ENCODE results near the gene KIF5A.

Gene KIF5A

DNA sequence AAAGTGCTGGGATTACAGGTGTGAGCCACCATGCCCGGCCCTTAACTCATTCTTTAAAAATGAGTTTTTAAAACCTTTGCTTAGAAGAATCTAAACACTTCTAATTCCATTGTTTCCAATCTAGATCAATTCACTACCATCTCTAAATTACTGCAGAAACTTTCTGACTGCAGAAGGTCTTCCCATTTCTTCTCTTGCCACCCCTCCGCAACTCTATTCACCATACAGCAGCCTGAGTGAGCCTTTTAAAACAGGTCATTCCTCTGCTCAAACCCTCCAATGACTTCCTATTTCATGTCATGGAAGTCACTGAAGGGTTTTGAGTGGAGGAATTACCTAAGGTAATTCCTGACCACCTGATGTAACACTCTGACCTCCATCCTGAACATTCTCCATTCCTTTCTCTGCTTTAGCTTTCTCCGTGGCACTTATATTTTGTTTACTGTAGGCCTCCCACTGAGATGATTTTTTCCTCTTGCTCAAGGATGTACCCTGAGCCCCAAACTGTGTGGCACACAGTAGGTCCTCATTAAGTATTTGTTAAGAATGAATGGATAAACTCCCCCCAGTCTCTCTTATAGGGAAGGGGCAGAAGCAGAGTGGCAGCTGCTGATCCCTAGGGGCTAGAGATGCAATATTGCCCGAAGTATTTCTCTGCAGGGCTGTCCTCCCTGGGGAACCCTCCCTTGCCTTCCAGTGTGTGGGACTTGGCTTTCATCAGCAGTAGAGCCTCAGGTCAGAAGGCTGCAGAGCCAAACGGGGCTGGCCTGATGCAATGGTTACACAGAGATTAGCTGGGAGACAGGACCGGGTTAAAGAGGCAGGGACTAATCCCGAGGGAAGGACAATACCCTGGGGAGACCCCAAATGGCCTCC lies 30.7 kb upstream of the KIF5A start:
- Histone ChIP-seq H3K4me1 (ENCODE audit: insufficient read depth, low read length, severe bottlenecking) (peaks cover 43% of the 10 kb centered on the region), H3K9me2 (ENCODE audit: low read depth, low read length) (no peaks in the 10 kb centered on the region), H2AFZ (ENCODE audit: low read length) (no peak overlapping the region), H3K4me2 (ENCODE audit: low read length) (peak overlapping the region; percentile 87), H3K79me2 (ENCODE audit: insufficient read depth, low read length) (peaks cover 11% of the 10 kb centered on the region), H3K27ac (ENCODE audit: low read depth, low read length, poor library complexity, severe bottlenecking) (peak overlapping the region; percentile 76), H3F3A (ENCODE audit: insufficient read depth, low read length) (0 out of 2 replicates have a peak, but pooled peaks cover 10% of the 10 kb centered on the region), H3K4me3 (ENCODE audit: low read depth, low read length, poor library complexity, severe bottlenecking) (peak overlapping the region; percentile 87), H3K36me3 (ENCODE audit: insufficient read depth, low read length) (peaks cover 53% of the 10 kb centered on the region), H3K27me3 (ENCODE audit: insufficient read depth, low read length) (no peaks in the 10 kb centered on the region), H3K9ac (ENCODE audit: low read length) (peak overlapping the region; percentile 90), H3K9me3 (ENCODE audit: low read length) (no peaks in the 10 kb centered on the region), H4K20me1 (ENCODE audit: insufficient read depth, low read length) (no peaks in the 10 kb centered on the region)
- TF ChIP-seq EZH2 (IDR thresholded peaks at IDR 0.05; ENCODE audit: borderline replicate concordance, low read length) = no peak
- TF ChIP-seq, protein P1, sequence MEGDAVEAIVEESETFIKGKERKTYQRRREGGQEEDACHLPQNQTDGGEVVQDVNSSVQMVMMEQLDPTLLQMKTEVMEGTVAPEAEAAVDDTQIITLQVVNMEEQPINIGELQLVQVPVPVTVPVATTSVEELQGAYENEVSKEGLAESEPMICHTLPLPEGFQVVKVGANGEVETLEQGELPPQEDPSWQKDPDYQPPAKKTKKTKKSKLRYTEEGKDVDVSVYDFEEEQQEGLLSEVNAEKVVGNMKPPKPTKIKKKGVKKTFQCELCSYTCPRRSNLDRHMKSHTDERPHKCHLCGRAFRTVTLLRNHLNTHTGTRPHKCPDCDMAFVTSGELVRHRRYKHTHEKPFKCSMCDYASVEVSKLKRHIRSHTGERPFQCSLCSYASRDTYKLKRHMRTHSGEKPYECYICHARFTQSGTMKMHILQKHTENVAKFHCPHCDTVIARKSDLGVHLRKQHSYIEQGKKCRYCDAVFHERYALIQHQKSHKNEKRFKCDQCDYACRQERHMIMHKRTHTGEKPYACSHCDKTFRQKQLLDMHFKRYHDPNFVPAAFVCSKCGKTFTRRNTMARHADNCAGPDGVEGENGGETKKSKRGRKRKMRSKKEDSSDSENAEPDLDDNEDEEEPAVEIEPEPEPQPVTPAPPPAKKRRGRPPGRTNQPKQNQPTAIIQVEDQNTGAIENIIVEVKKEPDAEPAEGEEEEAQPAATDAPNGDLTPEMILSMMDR (IDR thresholded peaks at IDR 0.05; ENCODE audit: low read length) = no peak

DNA sequence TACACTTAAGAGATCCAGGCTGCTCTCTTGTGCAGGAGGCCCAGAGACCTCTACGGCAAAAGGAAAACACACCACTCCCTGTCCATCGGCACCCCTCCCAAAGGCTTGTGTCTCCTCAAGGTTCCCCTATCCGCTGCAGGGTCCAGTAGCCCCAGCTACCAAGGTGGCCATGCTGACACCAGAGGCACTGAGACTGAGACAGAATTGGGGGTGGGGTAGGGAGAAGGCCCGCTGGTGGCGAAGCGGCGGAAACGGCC lies 30.1 kb upstream of the KIF5A start:
- peaks cover 49% of the 10 kb centered on the region for H3K4me1 ChIP-seq (ENCODE audit: insufficient read depth, low read length, severe bottlenecking)
- H3K27me3 ChIP-seq (ENCODE audit: insufficient read depth, low read length) = no peaks in the 10 kb centered on the region
- TF ChIP-seq EZH2 (IDR thresholded peaks at IDR 0.05; ENCODE audit: borderline replicate concordance, low read length) = no peak
- TF ChIP-seq, protein P1 (IDR thresholded peaks at IDR 0.05; ENCODE audit: low read length) = no peak; the same call in 1 of the 2 replicates
- no peaks in the 10 kb centered on the region for H3K9me2 ChIP-seq (ENCODE audit: low read depth, low read length)
- H2AFZ ChIP-seq (ENCODE audit: low read length) = no peak overlapping the region
- H3K9ac ChIP-seq (ENCODE audit: low read length) = peak overlapping the region; percentile 90
- H3F3A ChIP-seq (ENCODE audit: insufficient read depth, low read length) = 0 out of 2 replicates have a peak, but pooled peaks cover 10% of the 10 kb centered on the region
- H4K20me1 ChIP-seq (ENCODE audit: insufficient read depth, low read length) = no peaks in the 10 kb centered on the region
- H3K9me3 ChIP-seq (ENCODE audit: low read length) = no peaks in the 10 kb centered on the region
- peaks cover 11% of the 10 kb centered on the region for H3K79me2 ChIP-seq (ENCODE audit: insufficient read depth, low read length)
- peak overlapping the region; percentile 76 for H3K27ac ChIP-seq (ENCODE audit: low read depth, low read length, poor library complexity, severe bottlenecking)
- peaks cover 51% of the 10 kb centered on the region for H3K36me3 ChIP-seq (ENCODE audit: insufficient read depth, low read length)
- peak overlapping the region; percentile 87 for H3K4me2 ChIP-seq (ENCODE audit: low read length)
- peak overlapping the region; percentile 87 for H3K4me3 ChIP-seq (ENCODE audit: low read depth, low read length, poor library complexity, severe bottlenecking)

DNA sequence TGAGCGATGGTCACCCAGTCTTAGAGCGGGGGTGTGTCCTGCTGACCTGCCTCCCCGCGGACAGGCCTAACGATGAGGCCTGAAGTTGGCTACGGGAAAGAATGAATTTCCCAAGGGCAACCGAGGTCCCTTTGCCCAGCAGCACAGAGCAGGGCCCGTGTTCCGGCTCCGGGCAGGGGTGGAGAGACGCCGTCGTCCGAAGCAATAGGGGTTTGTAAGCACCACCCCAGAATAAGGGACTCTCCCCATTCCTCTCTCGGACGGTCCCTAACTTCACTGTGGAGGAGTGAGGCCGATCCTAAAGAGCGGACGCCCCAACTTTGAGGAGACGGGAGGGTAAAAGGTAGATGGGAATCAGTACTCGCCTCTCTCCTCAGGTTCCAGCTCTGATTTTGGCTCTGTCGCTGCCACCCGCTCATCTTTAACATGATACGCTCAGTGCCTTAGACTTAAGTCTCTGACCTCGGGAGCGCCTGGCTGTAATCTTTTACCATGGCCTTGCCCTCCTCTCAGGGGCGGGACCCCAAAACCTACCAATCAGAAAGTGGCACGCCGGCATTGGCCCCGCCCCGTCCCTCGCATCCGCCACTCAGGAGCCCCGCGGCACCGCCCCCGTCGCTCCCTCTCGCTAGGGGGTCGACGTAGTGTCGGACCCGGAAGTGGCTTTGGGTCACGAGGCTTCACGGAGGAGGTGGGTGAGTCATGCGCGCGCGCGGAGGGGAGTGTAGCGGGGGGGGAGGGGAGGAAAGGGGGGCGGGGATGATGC lies 29.6 kb upstream of the KIF5A start, which contains the start of gene DDIT3:
DDIT3 (minus strand) TSS at position 462 of the 766 bp plus-strand sequence. CDS start 3,108 bp downstream, outside the sequence.
- H3K79me2 ChIP-seq (ENCODE audit: insufficient read depth, low read length) = peaks cover 11% of the 10 kb centered on the region
- no peaks in the 10 kb centered on the region for H3K9me3 ChIP-seq (ENCODE audit: low read length)
- TF ChIP-seq EZH2 (IDR thresholded peaks at IDR 0.05; ENCODE audit: borderline replicate concordance, low read length) = no peak
- TF ChIP-seq, protein P1 (IDR thresholded peaks at IDR 0.05; ENCODE audit: low read length) = no peak; the same call in 1 of the 2 replicates
- no peaks in the 10 kb centered on the region for H4K20me1 ChIP-seq (ENCODE audit: insufficient read depth, low read length)
- H3K36me3 ChIP-seq (ENCODE audit: insufficient read depth, low read length) = peaks cover 50% of the 10 kb centered on the region
- H3K4me3 ChIP-seq (ENCODE audit: low read depth, low read length, poor library complexity, severe bottlenecking) = peak within 1 kb of the TSS; percentile 87
- peak within 1 kb of the TSS; percentile 99 for H3K27ac ChIP-seq (ENCODE audit: low read depth, low read length, poor library complexity, severe bottlenecking)
- no peaks in the 10 kb centered on the region for H3K9me2 ChIP-seq (ENCODE audit: low read depth, low read length)
- no peak within 1 kb of the TSS for H2AFZ ChIP-seq (ENCODE audit: low read length)
- peak within 1 kb of the TSS; percentile 91 for H3K9ac ChIP-seq (ENCODE audit: low read length)
- peaks cover 53% of the 10 kb centered on the region for H3K4me1 ChIP-seq (ENCODE audit: insufficient read depth, low read length, severe bottlenecking)
- no peaks in the 10 kb centered on the region for H3K27me3 ChIP-seq (ENCODE audit: insufficient read depth, low read length)
- H3K4me2 ChIP-seq (ENCODE audit: low read length) = peak within 1 kb of the TSS; percentile 87
- H3F3A ChIP-seq (ENCODE audit: insufficient read depth, low read length) = 0 out of 2 replicates have a peak, but pooled peaks cover 10% of the 10 kb centered on the region

Data from OCI-LY1 (cell line).